HG02759 (cell line): ENCODE data around the gene CDH23.

Source experiments
- ATAC-seq: cut with Tn5 transposase; IDR thresholded peaks from one replicate; pipeline ENCODE4 v1.9.1; 2021; ENCODE audit warnings: mild to moderate bottlenecking, moderate library complexity; ENCODE audit not compliant: unreplicated experiment

CDH23 gene

DNA sequence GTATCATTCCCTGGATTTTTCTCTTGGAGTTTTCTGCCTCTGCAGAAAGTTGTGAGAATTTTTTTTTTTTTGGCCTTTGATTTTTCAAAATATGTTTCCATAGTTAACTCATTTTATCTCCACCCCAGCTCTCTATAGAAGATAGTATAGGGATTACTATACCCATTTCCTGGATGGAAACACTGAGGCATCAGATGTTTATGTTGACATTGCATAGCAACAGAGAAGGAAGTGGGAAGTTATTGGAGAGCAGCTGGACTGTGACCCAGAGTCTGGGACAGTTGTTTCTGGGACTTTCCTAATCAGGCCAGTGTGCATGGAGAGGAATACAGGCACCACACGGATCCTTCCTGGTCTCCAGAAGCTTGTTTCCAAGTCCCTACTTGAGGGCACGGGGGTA is 158.0 kb downstream of the CDH23 start:
- ATAC-seq = no peak

DNA sequence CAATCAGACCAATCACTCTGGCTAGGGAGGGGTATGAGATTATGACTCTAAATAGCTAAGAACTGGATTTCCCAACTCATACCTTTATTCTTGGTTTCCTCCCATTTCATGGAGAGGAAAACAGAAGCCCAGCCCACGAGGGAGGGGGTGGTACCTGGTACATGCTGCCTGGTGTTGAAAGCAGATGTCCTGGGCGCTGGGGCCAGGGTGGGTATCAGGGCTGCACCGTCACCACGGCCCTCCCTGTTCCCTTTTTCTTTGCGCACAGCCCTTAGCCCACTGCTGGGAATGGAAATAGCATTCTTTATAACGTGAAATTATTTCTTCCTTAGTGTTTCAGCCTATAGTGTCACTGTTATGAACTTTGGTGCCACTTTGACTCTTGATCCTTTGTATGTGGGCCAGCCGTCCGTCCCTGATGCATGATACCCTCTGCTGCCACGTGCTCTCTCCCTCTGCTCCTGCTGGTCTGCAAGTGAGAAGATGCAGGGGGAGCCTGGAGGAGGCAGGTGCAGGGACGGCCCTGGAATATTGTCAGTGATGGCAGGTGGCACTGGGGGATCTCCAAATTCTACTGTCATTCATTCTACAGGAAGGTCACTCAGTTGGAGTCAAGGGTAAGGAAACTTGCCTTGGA is 158.5 kb downstream of the CDH23 start:
- ATAC-seq = no peak

DNA sequence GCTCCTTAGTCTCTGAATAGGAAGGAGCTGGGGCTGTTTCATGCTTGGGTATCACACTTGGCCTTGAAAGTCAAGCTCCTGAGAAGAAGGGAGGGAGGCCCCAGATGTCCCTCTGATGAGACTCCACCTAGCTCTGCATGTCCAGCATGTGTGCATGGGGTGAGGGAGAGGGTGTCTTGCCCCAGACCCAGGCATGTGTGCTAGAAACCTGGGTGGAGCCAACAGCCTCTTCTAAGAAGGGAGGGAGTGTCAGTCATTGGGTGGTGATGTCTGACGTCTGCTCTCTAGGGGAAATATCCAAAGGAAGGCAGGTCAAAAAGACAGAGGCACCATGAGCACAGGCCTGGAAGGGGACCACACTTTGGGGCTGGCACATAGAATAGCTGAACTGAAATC is 159.0 kb downstream of the CDH23 start:
- ATAC-seq = no peak

DNA sequence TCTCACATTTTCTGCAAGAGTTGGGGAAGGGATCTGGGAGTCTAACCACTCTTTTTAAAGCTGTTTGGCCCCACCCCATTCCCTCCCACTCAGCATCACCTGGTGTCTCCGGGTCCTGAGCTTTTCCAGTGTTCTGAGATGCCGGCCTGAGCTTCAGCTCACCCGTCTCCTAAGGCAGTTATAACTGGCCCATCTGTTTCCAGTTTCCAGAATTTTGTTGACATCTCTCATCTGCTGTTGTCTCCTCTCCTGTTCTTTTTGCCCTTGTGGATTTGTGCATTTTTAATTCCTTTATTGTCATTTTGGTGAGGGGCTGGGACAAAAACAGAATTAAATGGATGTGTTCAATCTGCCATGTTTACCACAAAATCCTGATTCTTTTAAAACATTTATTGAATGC is 162.3 kb downstream of the CDH23 start:
- ATAC-seq = no peak

DNA sequence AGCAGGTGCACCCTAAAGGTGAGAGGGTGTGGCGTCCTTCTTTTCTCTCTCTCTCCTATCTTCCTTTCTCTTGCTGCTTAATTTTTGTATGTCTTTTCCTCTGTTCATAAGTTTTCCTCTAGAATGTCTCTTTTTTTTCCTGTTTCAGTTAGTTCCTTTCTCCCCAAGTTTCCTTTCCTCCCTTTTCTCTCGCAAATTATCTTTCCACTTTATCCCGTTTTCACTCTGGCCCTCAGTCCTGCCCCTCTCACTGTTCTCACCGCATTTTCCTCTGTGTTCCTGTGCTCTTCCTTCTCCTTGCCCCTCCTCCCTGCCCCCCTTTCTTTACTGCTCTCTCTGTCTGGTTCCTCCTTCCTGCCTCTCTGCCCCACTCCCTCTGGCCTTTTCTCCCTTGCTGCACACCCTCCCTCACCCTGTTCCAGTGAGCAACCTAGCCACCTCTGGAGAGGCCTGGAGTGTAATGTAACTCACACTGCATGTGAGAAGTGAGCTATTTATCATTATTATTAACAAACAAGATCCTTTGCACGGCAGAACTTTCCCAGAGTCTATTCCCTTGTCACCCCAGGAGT is 164.4 kb downstream of the CDH23 start:
- ATAC-seq = no peak

DNA sequence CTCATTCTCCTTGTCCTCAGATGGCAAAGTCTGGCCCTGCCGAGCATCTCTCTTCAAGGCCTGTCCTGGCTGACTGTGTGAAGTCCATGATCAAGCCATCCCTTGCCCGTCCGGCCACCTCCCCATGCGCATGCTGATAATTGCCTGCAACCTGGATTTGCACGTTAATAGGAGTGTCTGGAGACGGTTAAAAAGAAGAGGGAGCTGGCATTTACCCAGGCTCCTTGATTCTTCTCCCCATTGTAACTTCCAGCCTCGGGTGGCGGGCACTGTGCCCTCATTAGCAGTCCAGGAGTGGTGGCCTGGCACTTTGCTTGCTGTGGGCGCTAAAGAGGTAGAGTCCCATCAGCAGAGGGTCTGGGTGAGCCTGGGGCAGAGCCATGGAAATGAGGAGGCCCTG is 165.5 kb downstream of the CDH23 start:
- no peak for ATAC-seq

DNA sequence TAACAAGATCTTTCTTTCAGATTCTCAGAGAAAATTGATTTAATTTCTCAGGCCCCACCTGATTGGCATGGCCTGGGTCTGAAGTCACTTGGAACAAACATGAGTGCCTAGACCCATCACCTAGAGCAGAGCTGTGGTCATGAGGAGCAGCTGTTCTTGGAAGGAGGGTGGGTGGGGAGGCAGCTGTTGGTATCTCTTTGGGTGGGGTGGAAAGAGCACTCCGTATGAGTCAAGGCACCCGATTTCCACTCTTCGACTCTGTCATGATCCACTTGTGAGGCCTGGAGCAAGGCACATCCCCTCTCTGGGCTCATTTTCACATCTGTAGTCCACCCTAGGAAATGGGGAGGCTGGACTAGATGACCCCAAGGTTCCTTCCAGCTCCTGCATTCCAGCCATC is 166.2 kb downstream of the CDH23 start:
- no peak for ATAC-seq

DNA sequence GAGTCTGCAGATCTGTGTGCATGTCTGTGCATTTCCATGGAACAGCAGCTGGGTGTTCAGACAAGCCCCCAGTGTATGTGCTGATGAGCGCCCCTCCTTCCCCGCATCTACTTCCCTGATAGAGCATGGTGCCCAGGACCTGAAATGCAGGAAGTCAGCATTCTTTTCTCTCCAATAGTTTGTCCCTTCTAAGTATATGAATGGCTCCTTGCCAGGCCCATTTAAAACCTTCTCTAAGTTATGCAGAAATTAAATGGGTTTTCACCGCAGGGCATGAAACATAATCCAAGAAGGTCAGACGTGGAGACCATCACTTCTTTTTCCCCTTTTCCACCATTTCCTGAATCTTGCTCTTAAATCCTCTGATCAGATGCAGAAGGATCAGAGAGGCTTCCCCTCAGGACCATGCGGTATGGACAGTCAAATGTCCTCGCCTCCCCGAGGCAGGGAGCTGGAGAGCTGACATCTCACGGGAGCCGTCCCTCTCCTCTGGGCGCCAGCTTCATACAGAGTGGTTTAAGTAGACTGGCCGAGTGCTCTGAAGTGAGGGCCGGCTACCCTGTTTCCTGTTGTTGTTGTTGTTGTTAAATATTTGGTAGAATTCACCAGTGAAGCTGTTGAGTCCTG is 167.6 kb downstream of the CDH23 start:
- ATAC-seq = no peak

DNA sequence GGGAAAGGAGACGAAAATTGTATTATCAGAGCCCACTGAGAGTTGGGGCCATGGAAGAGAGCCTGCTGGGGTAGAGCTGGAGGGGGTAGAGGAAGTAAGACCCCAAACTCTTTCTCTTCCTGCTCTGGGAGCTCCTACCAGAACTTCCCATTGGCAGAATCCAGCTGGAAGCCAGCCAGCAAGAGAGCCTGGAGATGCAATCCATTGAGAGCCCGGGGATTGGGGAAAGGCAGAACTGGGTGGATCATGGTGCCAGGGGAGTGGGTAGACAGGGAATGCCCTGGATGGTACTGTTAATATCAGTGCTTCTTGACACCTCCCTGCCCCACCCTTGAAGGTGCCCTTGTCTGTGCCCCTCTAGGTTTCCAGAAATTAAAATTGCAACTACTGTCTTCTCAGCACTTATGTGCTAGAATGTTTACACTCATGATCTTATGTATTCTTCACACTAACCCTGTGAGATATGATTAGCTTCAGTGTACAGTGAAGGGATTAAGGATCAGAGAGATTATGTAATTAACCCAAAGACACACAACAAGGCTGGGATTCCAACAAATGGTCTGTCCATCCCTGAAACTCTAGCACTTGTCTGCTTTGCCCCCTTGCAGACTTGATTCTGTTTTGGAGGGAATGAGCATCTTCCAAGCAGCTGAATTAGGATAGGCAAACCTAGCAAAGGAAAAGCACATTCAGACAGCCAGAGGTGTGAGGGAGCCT is 168.7 kb downstream of the CDH23 start:
- ATAC-seq = no peak

DNA sequence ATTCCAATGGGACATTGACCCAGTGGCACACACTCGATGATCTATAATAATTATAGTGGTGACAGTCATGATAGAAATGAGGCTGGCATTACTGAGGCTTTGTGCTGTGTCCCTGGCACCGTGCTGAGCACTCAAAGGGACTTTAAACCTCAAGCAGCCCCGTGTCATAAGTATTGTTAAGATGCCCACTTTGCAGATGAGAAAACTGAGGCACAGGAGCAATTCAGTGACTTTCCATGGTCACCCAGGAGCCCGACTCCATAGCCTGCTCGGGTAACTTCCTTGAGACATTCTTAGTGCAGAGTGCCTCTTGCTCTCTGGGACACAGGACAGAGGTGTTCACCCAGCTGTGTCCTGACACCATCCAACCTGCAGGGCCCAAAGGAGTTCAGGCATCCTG is 170.3 kb downstream of the CDH23 start:
- no peak for ATAC-seq

DNA sequence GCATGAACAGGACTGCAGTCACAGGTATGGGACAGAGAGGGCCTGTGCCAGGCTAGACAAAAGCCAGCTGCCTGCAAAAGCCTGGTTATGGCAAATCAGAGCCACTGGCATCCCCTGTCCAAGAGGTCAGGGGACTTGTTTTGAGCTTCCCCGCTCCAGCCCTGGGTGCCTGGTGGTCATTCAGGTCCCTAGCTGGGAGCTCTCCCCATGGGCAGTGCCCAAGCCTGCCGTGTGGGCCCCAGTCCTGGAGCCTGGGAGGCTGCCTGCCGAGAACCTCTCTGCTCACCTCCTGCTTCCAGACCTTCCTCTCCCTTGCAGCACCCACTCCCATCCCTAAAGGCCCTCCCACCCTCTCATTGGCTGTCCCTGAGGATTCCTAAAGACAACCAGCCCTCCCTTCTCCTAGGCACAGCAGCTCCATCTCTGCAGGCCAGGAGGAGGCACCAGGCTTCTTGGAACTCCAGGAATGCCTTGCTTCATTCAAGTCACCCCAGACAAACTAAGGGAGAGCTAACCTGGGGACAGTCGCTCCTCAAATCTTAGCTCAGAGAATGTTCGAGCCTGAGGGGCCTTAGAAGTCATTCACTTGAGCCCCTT is 172.3 kb downstream of the CDH23 start:
- ATAC-seq = no peak

DNA sequence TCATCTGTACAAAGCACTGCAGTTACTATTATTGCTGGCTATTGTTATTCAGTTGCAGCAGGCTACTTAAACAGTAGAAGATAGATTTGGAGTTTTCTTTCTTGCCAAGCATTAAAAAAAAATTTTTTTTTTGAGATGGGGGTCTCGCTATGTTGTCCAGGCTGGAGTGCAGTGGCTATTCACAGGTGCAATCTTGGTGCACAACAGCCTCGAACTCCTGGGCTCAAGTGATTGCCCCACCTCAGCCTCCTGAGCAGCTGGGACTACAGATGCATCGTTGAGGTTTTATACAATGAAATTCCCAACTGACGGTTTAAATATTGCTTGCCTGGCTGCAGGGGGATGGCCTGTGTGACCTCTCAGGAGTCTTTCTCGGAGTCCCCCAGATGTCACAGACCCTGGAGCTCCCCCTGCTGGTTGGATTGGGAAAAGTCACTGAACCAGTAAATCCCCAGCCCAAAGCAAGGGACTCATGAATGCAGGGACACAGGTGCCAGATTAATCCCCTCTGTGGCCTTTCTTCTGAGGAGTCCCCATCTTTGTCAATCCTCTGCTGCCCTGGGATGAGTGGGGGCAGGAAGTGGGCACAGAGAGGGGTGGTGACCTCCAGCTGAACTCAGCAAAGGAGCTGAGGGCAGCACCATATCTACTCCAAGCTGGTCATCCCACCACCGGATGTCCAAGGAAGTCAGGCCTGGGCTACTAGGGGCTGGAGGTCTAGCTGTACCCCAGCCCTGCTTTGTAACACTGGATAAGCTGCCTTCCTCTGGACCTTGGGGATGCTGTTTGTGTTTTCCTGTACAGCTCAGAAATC is 173.3 kb downstream of the CDH23 start:
- no peak for ATAC-seq

DNA sequence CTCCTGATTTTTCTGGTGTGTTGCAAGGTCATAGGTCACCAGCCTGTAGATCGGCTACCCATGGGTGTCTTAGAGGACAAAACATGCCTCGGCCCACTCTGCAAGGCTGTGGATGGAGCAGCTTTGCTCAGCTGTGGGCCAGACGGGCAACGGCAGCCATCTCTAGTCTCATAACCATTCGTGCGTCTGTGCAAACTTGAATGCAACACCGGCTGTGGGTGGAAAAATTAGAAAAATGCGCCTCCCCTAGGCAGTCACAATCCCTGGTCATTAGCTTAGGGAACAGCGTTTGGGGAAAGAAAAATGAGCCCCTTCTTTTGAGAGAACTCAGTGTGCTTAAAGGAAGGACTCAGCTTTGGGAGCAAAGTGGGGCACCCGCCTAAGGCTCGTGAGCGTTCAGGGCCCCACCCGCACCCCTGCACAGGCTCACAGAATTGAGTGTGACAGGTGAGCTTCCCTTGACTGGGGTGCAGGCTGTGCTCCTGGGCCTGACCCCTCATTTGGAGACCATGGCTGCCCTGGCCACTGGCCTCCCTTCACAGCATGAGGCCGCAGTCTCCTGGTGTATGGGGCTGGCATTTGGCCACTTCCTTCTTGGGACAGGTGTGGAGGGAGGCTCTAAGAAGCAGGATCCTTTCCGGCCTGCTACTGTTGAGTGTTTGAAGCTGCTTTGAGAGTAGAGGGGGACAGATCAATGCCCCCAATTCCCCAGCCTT is 174.9 kb downstream of the CDH23 start:
- no peak for ATAC-seq

DNA sequence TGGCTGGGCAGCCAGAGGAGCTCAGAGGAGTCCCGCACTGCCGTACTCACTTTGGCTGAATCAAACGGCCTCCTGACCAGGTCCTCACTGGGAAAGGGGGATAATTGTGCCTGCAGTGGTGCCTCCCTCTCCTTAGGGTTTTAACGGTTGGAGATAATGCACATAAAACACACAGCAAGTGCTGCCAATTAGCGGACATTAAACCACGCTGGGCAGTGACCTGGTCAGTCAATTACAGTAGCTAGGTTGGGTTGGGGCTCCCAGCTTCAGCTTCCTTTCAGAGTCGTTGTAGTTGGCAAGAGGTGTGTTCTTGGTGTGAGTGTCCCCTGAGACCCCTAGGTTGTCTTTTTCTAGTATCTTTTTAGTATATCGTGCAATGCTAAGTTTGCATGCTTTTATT is 176.2 kb downstream of the CDH23 start:
- ATAC-seq = no peak

DNA sequence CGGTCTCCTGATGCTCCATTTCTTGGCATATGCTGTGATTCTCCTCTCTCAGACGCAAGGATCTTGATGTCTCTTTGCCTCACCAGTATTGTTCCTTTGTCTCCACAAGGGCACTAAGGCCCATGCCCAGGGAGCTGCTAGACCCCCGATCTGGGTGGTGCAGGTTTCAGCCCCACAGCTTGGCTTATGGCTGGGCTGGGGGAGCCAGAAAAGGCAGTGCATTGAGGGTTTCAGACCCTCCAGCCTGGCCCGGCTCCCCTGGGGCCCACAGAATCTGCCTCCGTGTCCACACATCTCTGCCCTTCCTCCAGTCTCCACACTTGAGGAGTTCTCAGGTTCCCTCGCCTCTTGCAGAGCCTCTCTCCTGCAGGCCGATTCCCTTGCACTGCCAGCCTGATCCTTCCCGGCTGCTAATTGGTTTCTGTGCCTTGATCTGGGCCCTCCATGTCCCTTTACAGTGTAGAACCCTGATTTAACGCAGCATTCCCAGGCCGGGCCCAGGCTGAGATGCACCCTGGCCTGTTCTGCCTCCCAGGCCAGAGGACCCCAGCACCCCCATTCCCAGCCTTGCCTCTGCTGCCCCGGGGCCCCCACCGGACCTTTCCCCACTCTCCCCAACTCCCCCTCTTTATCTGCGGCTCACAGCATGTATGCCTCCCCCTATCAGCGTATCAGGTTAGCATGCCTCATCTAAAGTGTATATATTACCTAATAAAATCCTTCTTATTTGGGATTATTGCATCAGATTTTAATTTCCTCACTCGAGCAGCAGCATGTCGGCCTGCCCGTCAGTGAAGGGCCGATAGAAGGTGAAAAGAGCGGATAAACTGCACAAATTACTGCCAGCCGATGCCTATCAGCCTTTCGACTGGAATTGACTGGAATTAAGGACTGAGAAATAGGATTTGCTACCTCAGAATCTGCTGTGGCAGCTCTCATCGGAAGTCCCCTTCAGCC is 177.1 kb downstream of the CDH23 start:
- no peak for ATAC-seq

DNA sequence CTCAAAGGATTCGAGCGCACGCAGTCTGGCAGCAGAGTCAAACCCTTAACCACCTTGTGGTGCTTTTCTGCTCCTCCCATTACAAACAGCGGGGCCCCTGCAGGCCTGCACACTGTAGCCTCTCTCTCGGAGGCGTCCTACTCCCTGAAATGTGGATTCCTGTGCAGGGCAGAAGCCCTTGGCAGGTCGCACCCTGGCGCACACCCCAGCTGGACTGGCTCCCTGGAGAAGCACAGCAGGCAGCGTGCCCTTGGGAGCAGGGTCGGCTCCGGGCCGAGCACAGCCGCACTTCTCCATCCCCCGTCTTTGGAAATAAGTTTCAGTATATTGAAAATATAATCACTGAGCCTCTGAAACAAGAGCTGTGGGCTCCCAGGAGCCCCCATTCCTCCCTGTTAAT is 178.7 kb downstream of the CDH23 start:
- no peak for ATAC-seq

DNA sequence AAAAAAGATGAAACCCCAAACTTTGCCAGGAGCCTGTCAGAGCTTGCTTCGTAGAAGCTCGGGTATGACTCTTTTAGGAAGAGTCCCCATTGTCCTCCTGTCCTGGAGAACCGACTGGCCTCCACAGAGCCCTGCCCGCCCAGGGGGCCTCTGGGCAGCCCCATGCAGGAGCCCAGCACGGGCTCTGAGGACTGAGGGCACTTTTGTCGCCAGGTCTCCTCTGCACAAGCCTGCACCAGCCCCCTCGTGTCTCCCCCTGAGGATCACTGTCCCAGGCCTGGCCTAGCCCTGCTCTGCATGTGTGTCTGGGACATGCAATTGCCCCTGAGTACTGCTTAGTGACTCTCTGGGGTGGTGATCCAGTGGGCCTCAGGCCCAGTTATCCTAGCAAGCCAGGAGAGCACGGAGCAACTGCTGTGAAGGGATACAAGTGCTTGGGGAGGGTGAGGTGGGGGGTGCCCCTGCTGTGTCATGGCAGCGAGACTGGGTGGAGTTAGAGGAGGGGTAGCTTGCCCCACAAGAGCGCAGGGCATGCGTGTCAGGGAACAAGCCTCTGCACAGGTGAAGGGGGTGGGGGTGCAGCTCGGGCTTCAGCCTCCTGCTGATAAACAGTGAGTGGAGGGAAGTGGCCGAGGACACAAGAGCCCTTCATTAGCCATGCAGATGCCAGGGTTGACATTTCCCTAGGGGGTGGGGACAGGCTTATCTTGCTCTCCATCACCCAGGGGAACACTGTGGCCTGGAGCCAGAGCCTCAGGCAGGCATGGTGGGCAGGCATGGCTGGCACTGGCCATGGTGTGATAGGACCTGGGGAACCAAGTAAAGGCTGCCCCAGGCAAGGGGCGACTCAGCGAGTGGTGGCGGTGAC is 179.4 kb downstream of the CDH23 start:
- ATAC-seq = no peak

DNA sequence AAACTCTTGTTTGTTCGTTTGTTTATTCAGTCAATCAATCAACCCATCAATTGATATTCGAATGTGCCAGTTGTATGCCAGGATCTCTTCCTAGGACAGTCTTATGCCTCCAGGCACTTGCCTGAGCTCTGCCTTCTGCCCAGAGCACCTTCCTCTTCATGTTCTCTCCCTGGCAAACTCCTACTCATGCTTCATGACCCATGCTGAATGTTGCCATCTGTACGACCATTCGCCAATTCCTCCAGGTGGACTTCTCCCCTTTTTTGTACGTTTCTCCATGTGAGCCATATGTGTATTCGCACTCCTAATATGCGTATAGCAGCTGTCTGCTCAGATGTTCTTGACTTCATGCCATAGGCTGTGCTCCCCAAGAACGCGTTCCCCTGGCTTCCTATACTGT is 180.1 kb downstream of the CDH23 start:
- ATAC-seq = no peak
